WTC11 (cell line): Measurements from ENCODE around the gene RABL3.

Experiments
- CREB1 ChIP-seq: sonication (generic); formaldehyde crosslinking; IDR thresholded peaks from 2 replicates; pipeline ENCODE4 v1.8.0; 2023; ENCODE audit warnings: mild to moderate bottlenecking, missing genetic modification reagents
- CTCF ChIP-seq: fragments of 200-600 bp; IDR thresholded peaks from 2 replicates; pipeline ENCODE4 v1.8.0; 2022; ENCODE audit warnings: antibody characterized with exemption
- USF1 ChIP-seq: sonication (generic); formaldehyde crosslinking; IDR thresholded peaks from 2 replicates; pipeline ENCODE4 v1.8.0; 2022; ENCODE audit warnings: mild to moderate bottlenecking, missing genetic modification reagents
- ZBTB43 ChIP-seq: sonication (generic); formaldehyde crosslinking; IDR thresholded peaks from 2 replicates; pipeline ENCODE4 v1.8.1; 2023; ENCODE audit warnings: mild to moderate bottlenecking, missing genetic modification reagents
- ZNF138 ChIP-seq: sonication (generic); formaldehyde crosslinking; conservative IDR thresholded peaks from 2 replicates; pipeline ENCODE4 v1.8.1; 2022; ENCODE audit warnings: mild to moderate bottlenecking, moderate library complexity, missing genetic modification reagents
- ZNF671 ChIP-seq: fragments of 250-450 bp; sonication (Bioruptor Pico); IDR thresholded peaks from 2 replicates; pipeline ENCODE4 v1.8.0; 2021; ENCODE audit warnings: mild to moderate bottlenecking

GRCh38 chr3:120670576-120670975, 71.7 kb downstream of the RABL3 start:
- TF ChIP-seq CTCF (no peak), USF1 (CRISPR knock-in tag) (no peak), ZNF138 (CRISPR knock-in tag) (no peak), CREB1 (CRISPR knock-in tag) (no peak), ZNF671 (CRISPR knock-in tag) (no peak), ZBTB43 (no peak)
